Trophoblast cell (in vitro differentiated cells and primary cell): ENCODE measurements around the gene ULK4.
A peak's percentile ranks its signal among the peaks of the same experiment; 100 is the strongest.

Experiments
- DNase-seq, 2 donors: peaks; one replicate each; pipeline ENCODE4 v3.0.0-alpha.2; 2016
- H2AFZ ChIP-seq: 2 replicates; pipeline ENCODE4 v1.6.1; 2013; ENCODE audit warnings: low read length, moderate library complexity, mild to moderate bottlenecking; ENCODE audit not compliant: insufficient read depth, poor library complexity
- H2AK5ac ChIP-seq: 2 replicates; pipeline ENCODE4 v1.6.1; 2013; ENCODE audit warnings: mild to moderate bottlenecking, low read length
- H2BK120ac ChIP-seq: 2 replicates; pipeline ENCODE4 v1.6.1; 2013; ENCODE audit warnings: low read length, mild to moderate bottlenecking, moderate library complexity; ENCODE audit not compliant: insufficient read depth, poor library complexity
- H2BK12ac ChIP-seq: 2 replicates; pipeline ENCODE4 v1.6.1; 2013; ENCODE audit warnings: mild to moderate bottlenecking, low read length, moderate library complexity
- H2BK5ac ChIP-seq: 2 replicates; pipeline ENCODE4 v1.6.1; 2013; ENCODE audit warnings: low read length, low read depth, moderate library complexity, mild to moderate bottlenecking; ENCODE audit not compliant: poor library complexity
- H3K14ac ChIP-seq: 2 replicates; pipeline ENCODE4 v1.6.1; 2013; ENCODE audit warnings: mild to moderate bottlenecking, low read length
- H3K18ac ChIP-seq: 2 replicates; pipeline ENCODE4 v1.6.1; 2013; ENCODE audit warnings: mild to moderate bottlenecking, low read length
- H3K23ac ChIP-seq: 2 replicates; pipeline ENCODE4 v1.6.1; 2013; ENCODE audit warnings: low read length
- H3K27ac ChIP-seq: 2 replicates; pipeline ENCODE4 v1.5.1; 2013; ENCODE audit warnings: low read depth, mild to moderate bottlenecking, inconsistent platforms, low read length, moderate library complexity
- H3K27me3 ChIP-seq: 2 replicates; pipeline ENCODE4 v1.6.1; 2013; ENCODE audit warnings: inconsistent platforms, mild to moderate bottlenecking, low read length, moderate library complexity; ENCODE audit not compliant: insufficient read depth
- H3K36me3 ChIP-seq, 2 experiments: 1 replicate in 1 of 2; 2 replicates in 1 of 2; pipeline ENCODE4 v1.6.1; 2013; ENCODE audit warnings: low read length in 2 of 2, mild to moderate bottlenecking in 2 of 2, moderate library complexity in 1 of 2; ENCODE audit not compliant: insufficient read depth in 2 of 2, control insufficient read depth in 1 of 2
- H3K4ac ChIP-seq: 2 replicates; pipeline ENCODE4 v1.6.1; 2013; ENCODE audit warnings: low read depth, mild to moderate bottlenecking, low read length, moderate library complexity
- H3K4me1 ChIP-seq, 2 experiments: 1 replicate in 1 of 2; 2 replicates in 1 of 2; pipeline ENCODE4 v1.6.1; 2013; ENCODE audit warnings: low read length in 2 of 2, mild to moderate bottlenecking in 2 of 2, moderate library complexity in 1 of 2; ENCODE audit not compliant: insufficient read depth in 2 of 2, control insufficient read depth in 1 of 2
- H3K4me2 ChIP-seq: 2 replicates; pipeline ENCODE4 v1.6.1; 2013; ENCODE audit warnings: inconsistent platforms, mild to moderate bottlenecking, low read length, moderate library complexity
- H3K4me3 ChIP-seq: 2 replicates; pipeline ENCODE4 v1.5.1; 2013; ENCODE audit warnings: mild to moderate bottlenecking, low read depth, low read length, inconsistent platforms
- H3K79me1 ChIP-seq: one replicate; pipeline ENCODE4 v1.6.1; 2013; ENCODE audit warnings: low read length
- H3K79me2 ChIP-seq: 2 replicates; pipeline ENCODE4 v1.6.1; 2013; ENCODE audit warnings: low read length, mild to moderate bottlenecking; ENCODE audit not compliant: control insufficient read depth, insufficient read depth, poor library complexity
- H3K9ac ChIP-seq: 2 replicates; pipeline ENCODE4 v1.6.1; 2013; ENCODE audit warnings: mild to moderate bottlenecking, low read length
- H3K9me3 ChIP-seq: 2 replicates; pipeline ENCODE4 v1.6.1; 2013; ENCODE audit warnings: low read depth, mild to moderate bottlenecking, control low read depth, inconsistent platforms, low read length; ENCODE audit not compliant: insufficient read depth
- H4K12ac ChIP-seq: 2 replicates; pipeline ENCODE4 v1.6.1; 2013; ENCODE audit warnings: low read depth, mild to moderate bottlenecking, low read length, moderate library complexity
- H4K8ac ChIP-seq: 2 replicates; pipeline ENCODE4 v1.6.1; 2013; ENCODE audit warnings: low read depth, mild to moderate bottlenecking, low read length, moderate library complexity
- H4K91ac ChIP-seq: one replicate; pipeline ENCODE4 v1.6.1; 2013; ENCODE audit warnings: low read depth, mild to moderate bottlenecking, low read length, moderate library complexity
- WGBS: extraction: QIAGEN DNeasy Blood & Tissue Kit; methylation state at CpG from one replicate; pipeline ENCODE4 v1.1.7; 2013; ENCODE audit warnings: missing lambda C conversion rate; ENCODE audit not compliant: insufficient read length, insufficient coverage; ENCODE audit errors: extremely low coverage; 5-methylcytosine and 5-hydroxymethylcytosine counted together

The ULK4 gene

DNA sequence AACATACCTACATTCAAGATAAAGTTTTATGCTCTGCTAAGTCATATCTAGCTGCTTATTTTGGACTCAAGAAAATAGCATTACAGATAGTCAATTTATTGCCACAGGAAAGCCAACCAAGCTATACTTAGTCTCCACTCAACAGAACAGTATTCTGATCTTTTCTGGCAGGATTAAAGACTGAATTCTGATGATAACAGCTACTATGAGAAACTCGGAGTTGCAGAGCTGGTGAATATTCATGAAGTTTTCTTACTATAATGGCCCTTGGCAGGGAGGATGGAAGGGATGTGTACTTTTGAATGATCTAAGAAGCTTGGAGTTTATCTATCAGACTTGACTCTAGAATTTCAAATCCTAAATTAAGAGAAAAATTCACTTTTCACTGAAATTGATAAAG lies 524.9 kb downstream of the ULK4 start:
- no peak overlapping the region for H2AFZ ChIP-seq
- no peaks in the 10 kb centered on the region for H3K79me2 ChIP-seq
- H2BK120ac ChIP-seq, result no peak overlapping the region
- no peak overlapping the region for H2BK5ac ChIP-seq
- no peak overlapping the region for H4K91ac ChIP-seq
- H2AK5ac ChIP-seq, result no peak overlapping the region
- no peak overlapping the region for H3K4me3 ChIP-seq
- no peak overlapping the region for H3K23ac ChIP-seq
- no peaks in the 10 kb centered on the region for H3K9me3 ChIP-seq
- no CpG with 5 or more reads among the region's 1 CpG for WGBS
- H3K36me3 ChIP-seq, result no peaks in the 10 kb centered on the region
- no peak overlapping the region for H3K18ac ChIP-seq
- no peak overlapping the region for H2BK12ac ChIP-seq
- no peak overlapping the region for H3K4ac ChIP-seq
- no peak overlapping the region for H4K12ac ChIP-seq
- H3K27ac ChIP-seq, result no peak overlapping the region
- no peaks in the 10 kb centered on the region for H3K27me3 ChIP-seq
- no peak for DNase-seq
- H3K4me1 ChIP-seq, result no peaks in the 10 kb centered on the region
- H3K4me2 ChIP-seq, result no peak overlapping the region
- H3K9ac ChIP-seq, result no peak overlapping the region
- H3K14ac ChIP-seq, result no peak overlapping the region
- H3K79me1 ChIP-seq, result no peaks in the 10 kb centered on the region
- H4K8ac ChIP-seq, result no peak overlapping the region

GRCh38 chr3:41434781-41435180 lies 527.1 kb downstream of the ULK4 start:
- no peak overlapping the region for H2BK5ac ChIP-seq
- no peak overlapping the region for H2AK5ac ChIP-seq
- no CpG with 5 or more reads among the region's 2 CpGs for WGBS
- no peak overlapping the region for H4K8ac ChIP-seq
- DNase-seq, result peak in 1 of 2 donors; percentile 43
- no peaks in the 10 kb centered on the region for H3K9me3 ChIP-seq
- H3K4me2 ChIP-seq, result no peak overlapping the region
- no peak overlapping the region for H3K23ac ChIP-seq
- H3K4me3 ChIP-seq, result no peak overlapping the region
- no peak overlapping the region for H3K27ac ChIP-seq
- no peak overlapping the region for H2BK120ac ChIP-seq
- H3K79me1 ChIP-seq, result no peaks in the 10 kb centered on the region
- H3K79me2 ChIP-seq, result no peaks in the 10 kb centered on the region
- H2AFZ ChIP-seq, result no peak overlapping the region
- no peaks in the 10 kb centered on the region for H3K36me3 ChIP-seq
- no peak overlapping the region for H4K12ac ChIP-seq
- no peak overlapping the region for H3K18ac ChIP-seq
- H3K27me3 ChIP-seq, result no peaks in the 10 kb centered on the region
- H3K9ac ChIP-seq, result no peak overlapping the region
- H4K91ac ChIP-seq, result no peak overlapping the region
- no peak overlapping the region for H2BK12ac ChIP-seq
- H3K4ac ChIP-seq, result no peak overlapping the region
- H3K14ac ChIP-seq, result no peak overlapping the region
- no peaks in the 10 kb centered on the region for H3K4me1 ChIP-seq

GRCh38 chr3:41431386-41431785 lies 530.5 kb downstream of the ULK4 start:
- WGBS, result no CpG with 5 or more reads among the region's 4 CpGs
- no peak overlapping the region for H2BK5ac ChIP-seq
- no peaks in the 10 kb centered on the region for H3K4me1 ChIP-seq
- no peak overlapping the region for H4K12ac ChIP-seq
- H3K4me3 ChIP-seq, result no peak overlapping the region
- H3K4ac ChIP-seq, result no peak overlapping the region
- H4K8ac ChIP-seq, result no peak overlapping the region
- H2AK5ac ChIP-seq, result no peak overlapping the region
- DNase-seq, result no peak
- H3K14ac ChIP-seq, result no peak overlapping the region
- H2AFZ ChIP-seq, result no peak overlapping the region
- H3K79me2 ChIP-seq, result no peaks in the 10 kb centered on the region
- H2BK12ac ChIP-seq, result no peak overlapping the region
- no peak overlapping the region for H3K18ac ChIP-seq
- H3K36me3 ChIP-seq, result no peaks in the 10 kb centered on the region
- H3K9me3 ChIP-seq, result no peaks in the 10 kb centered on the region
- no peak overlapping the region for H3K9ac ChIP-seq
- H3K27me3 ChIP-seq, result no peaks in the 10 kb centered on the region
- no peak overlapping the region for H3K27ac ChIP-seq
- H3K23ac ChIP-seq, result no peak overlapping the region
- no peak overlapping the region for H3K4me2 ChIP-seq
- no peak overlapping the region for H4K91ac ChIP-seq
- H3K79me1 ChIP-seq, result no peaks in the 10 kb centered on the region
- no peak overlapping the region for H2BK120ac ChIP-seq

- Histone ChIP-seq H3K27me3 (no peaks in the 10 kb centered on the region), H2BK12ac (no peak overlapping the region), H3K4ac (no peak overlapping the region), H3K27ac (no peak overlapping the region), H2BK5ac (no peak overlapping the region), H4K91ac (no peak overlapping the region), H3K79me2 (no peaks in the 10 kb centered on the region), H3K23ac (no peak overlapping the region), H3K4me1 (no peaks in the 10 kb centered on the region), H3K36me3 (no peaks in the 10 kb centered on the region), H3K4me3 (no peak overlapping the region), H4K8ac (no peak overlapping the region), H3K4me2 (no peak overlapping the region), H2AFZ (no peak overlapping the region), H3K9ac (no peak overlapping the region), H4K12ac (no peak overlapping the region), H3K18ac (no peak overlapping the region), H2BK120ac (no peak overlapping the region), H2AK5ac (no peak overlapping the region), H3K79me1 (no peaks in the 10 kb centered on the region), H3K9me3 (no peaks in the 10 kb centered on the region), H3K14ac (no peak overlapping the region)
- DNase-seq, result no peak
- WGBS, result no CpG with 5 or more reads among the region's 12 CpGs
Observed at GRCh38 chr3:41430886-41431285, 531.0 kb downstream of the ULK4 start.
